Measurements from ENCODE around the gene AASDHPPT. TPM values are rescaled to one million over a fixed set of nuclear protein-coding genes. Genes with fewer than 3 reads are reported as not detected.

AASDHPPT gene
- total RNA-seq, 1 donor from 2014 or later, result 109 TPM

GRCh38 chr11:106086135-106086534, 8.7 kb downstream of the AASDHPPT start:
- Mint-ChIP-seq H3K27ac (ENCODE audit: unreplicated experiment) (peak overlapping the region; percentile 40), H3K36me3 (ENCODE audit: unreplicated experiment) (no peaks in the 10 kb centered on the region), H3K4me3 (ENCODE audit: unreplicated experiment) (peak overlapping the region; percentile 1), H3K4me1 (ENCODE audit: low read depth, unreplicated experiment) (peaks cover 26% of the 10 kb centered on the region), H3K9me3 (ENCODE audit: unreplicated experiment) (no peaks in the 10 kb centered on the region), H3K27me3 (ENCODE audit: unreplicated experiment) (no peaks in the 10 kb centered on the region)
- no peak for TF ChIP-seq CTCF (IDR thresholded peaks at IDR 0.05; ENCODE audit: partially characterized antibody, unreplicated experiment)
- DNase-seq, result no peak

- TF ChIP-seq CTCF (IDR thresholded peaks at IDR 0.05; ENCODE audit: partially characterized antibody, unreplicated experiment), result no peak
- Mint-ChIP-seq H3K9me3 (ENCODE audit: unreplicated experiment) (no peaks in the 10 kb centered on the region), H3K4me3 (ENCODE audit: unreplicated experiment) (peak overlapping the region; percentile 3), H3K36me3 (ENCODE audit: unreplicated experiment) (no peaks in the 10 kb centered on the region), H3K27me3 (ENCODE audit: unreplicated experiment) (no peaks in the 10 kb centered on the region), H3K27ac (ENCODE audit: unreplicated experiment) (peak overlapping the region; percentile 40), H3K4me1 (ENCODE audit: low read depth, unreplicated experiment) (peaks cover 23% of the 10 kb centered on the region)
- no peak for DNase-seq
Measured at GRCh38 chr11:106086850-106087249, 9.4 kb downstream of the AASDHPPT start.

- peaks cover 20% of the 10 kb centered on the region for H3K4me1 Mint-ChIP-seq (ENCODE audit: low read depth, unreplicated experiment)
- H3K9me3 Mint-ChIP-seq (ENCODE audit: unreplicated experiment), result no peaks in the 10 kb centered on the region
- H3K27me3 Mint-ChIP-seq (ENCODE audit: unreplicated experiment), result no peaks in the 10 kb centered on the region
- H3K36me3 Mint-ChIP-seq (ENCODE audit: unreplicated experiment), result no peaks in the 10 kb centered on the region
- DNase-seq, result peak; percentile 62
- TF ChIP-seq CTCF (IDR thresholded peaks at IDR 0.05; ENCODE audit: partially characterized antibody, unreplicated experiment), result peak; percentile 92
- H3K27ac Mint-ChIP-seq (ENCODE audit: unreplicated experiment), result no peak overlapping the region
- H3K4me3 Mint-ChIP-seq (ENCODE audit: unreplicated experiment), result peak overlapping the region; percentile 53
Measured at GRCh38 chr11:106087815-106088435, 10.5 kb downstream of the AASDHPPT start.

- H3K27ac Mint-ChIP-seq (ENCODE audit: unreplicated experiment), result no peak overlapping the region
- no peaks in the 10 kb centered on the region for H3K27me3 Mint-ChIP-seq (ENCODE audit: unreplicated experiment)
- H3K4me3 Mint-ChIP-seq (ENCODE audit: unreplicated experiment), result no peak overlapping the region
- no peaks in the 10 kb centered on the region for H3K9me3 Mint-ChIP-seq (ENCODE audit: unreplicated experiment)
- no peaks in the 10 kb centered on the region for H3K36me3 Mint-ChIP-seq (ENCODE audit: unreplicated experiment)
- no peak for TF ChIP-seq CTCF (IDR thresholded peaks at IDR 0.05; ENCODE audit: partially characterized antibody, unreplicated experiment)
- DNase-seq, result no peak
- peaks cover 20% of the 10 kb centered on the region for H3K4me1 Mint-ChIP-seq (ENCODE audit: low read depth, unreplicated experiment)
Measured at GRCh38 chr11:106088896-106089295, 11.4 kb downstream of the AASDHPPT start.

- Mint-ChIP-seq H3K36me3 (ENCODE audit: unreplicated experiment) (no peaks in the 10 kb centered on the region), H3K4me1 (ENCODE audit: low read depth, unreplicated experiment) (peaks cover 15% of the 10 kb centered on the region), H3K4me3 (ENCODE audit: unreplicated experiment) (no peak overlapping the region), H3K9me3 (ENCODE audit: unreplicated experiment) (no peaks in the 10 kb centered on the region), H3K27ac (ENCODE audit: unreplicated experiment) (no peak overlapping the region), H3K27me3 (ENCODE audit: unreplicated experiment) (no peaks in the 10 kb centered on the region)
- TF ChIP-seq CTCF (IDR thresholded peaks at IDR 0.05; ENCODE audit: partially characterized antibody, unreplicated experiment), result no peak
- no peak for DNase-seq
Measured at GRCh38 chr11:106091480-106092123, 14.1 kb downstream of the AASDHPPT start.
